Head of caudate nucleus (tissue), 42 donors: ENCODE results near the gene FKBP5.
"Not testable (repeated sequence)": the region's sequence is repeated elsewhere in the genome, so short reads cannot be mapped to it uniquely, and the experiment has no call there.

Experiments used
- DNase-seq, 42 donors: peaks; one replicate each; pipeline versions ENCODE4 v3.0.0 to v3.0.0-alpha.2; 2020 to 2021; ENCODE audit warnings: mixed read lengths in 7 of 42
- intact Hi-C: fragments of 100-400 bp; cut with DNase I; formaldehyde crosslinking; loops from one replicate; pipeline ENCODE4 v1.15.0; 2022

The FKBP5 gene

GRCh38 chr6:35675871-35676459 is 12.8 kb downstream of the FKBP5 start:
- intact Hi-C loops: no loop called here

GRCh38 chr6:35674594-35674993 is 14.1 kb downstream of the FKBP5 start:
- intact Hi-C loops: no loop called here
- peak in 1 of 42 donors; percentile 31 for DNase-seq

More at GRCh38 chr6:35675871-35676459, 12.8 kb downstream of the FKBP5 start:
- no peak for DNase-seq

GRCh38 chr6:35673755-35674154 is 15.0 kb downstream of the FKBP5 start:
- intact Hi-C loops: no loop called here
- peak in 1 of 42 donors; percentile 34 for DNase-seq

GRCh38 chr6:35673284-35673666 is 15.4 kb downstream of the FKBP5 start:
- intact Hi-C loops: not testable (repeated sequence)

GRCh38 chr6:35670453-35670852 is 18.3 kb downstream of the FKBP5 start:
- DNase-seq, intact Hi-C loops: not testable (repeated sequence)

More at GRCh38 chr6:35673284-35673666, 15.4 kb downstream of the FKBP5 start:
- DNase-seq: not testable (repeated sequence)

GRCh38 chr6:35669451-35670045 is 19.2 kb downstream of the FKBP5 start:
- intact Hi-C loops: no loop called here
- no peak for DNase-seq

- intact Hi-C loops: no loop called here
- DNase-seq: no peak
These were observed 19.8 kb downstream of the FKBP5 start for GRCh38 chr6:35668744-35669450.

GRCh38 chr6:35668096-35668495 is 20.6 kb downstream of the FKBP5 start:
- DNase-seq: no peak
- intact Hi-C loops: no loop called here

- intact Hi-C loops: no loop called here
- no peak for DNase-seq
These were observed 23.1 kb downstream of the FKBP5 start for GRCh38 chr6:35665573-35665972.

- intact Hi-C loops: no loop called here
- no peak for DNase-seq
These were observed 23.8 kb downstream of the FKBP5 start for GRCh38 chr6:35664945-35665344.

GRCh38 chr6:35663447-35664235 is 25.1 kb downstream of the FKBP5 start:
- no peak for DNase-seq
- intact Hi-C loops: no loop called here

GRCh38 chr6:35662999-35663398 is 25.7 kb downstream of the FKBP5 start:
- DNase-seq: peak in 2 of 42 donors; percentile 8 to 10
- intact Hi-C loops: no loop called here

- no peak for DNase-seq
- intact Hi-C loops: no loop called here
These were observed 33.8 kb downstream of the FKBP5 start for GRCh38 chr6:35654883-35655282.

GRCh38 chr6:35651244-35651643 is 37.5 kb downstream of the FKBP5 start:
- intact Hi-C loops: no loop called here

GRCh38 chr6:35650015-35650414 is 38.7 kb downstream of the FKBP5 start:
- intact Hi-C loops: no loop called here
- peak in 2 of 42 donors; percentile 22 to 50 for DNase-seq

More at GRCh38 chr6:35651244-35651643, 37.5 kb downstream of the FKBP5 start:
- DNase-seq: no peak

GRCh38 chr6:35648203-35648602 is 40.5 kb downstream of the FKBP5 start:
- intact Hi-C loops: no loop called here
- DNase-seq: no peak

GRCh38 chr6:35647400-35647799 is 41.3 kb downstream of the FKBP5 start:
- intact Hi-C loops: no loop called here
- no peak for DNase-seq

- DNase-seq: no peak
- intact Hi-C loops: no loop called here
These were observed 45.6 kb downstream of the FKBP5 start for GRCh38 chr6:35643162-35643535.

- intact Hi-C loops: no loop called here
- no peak for DNase-seq
These were observed 46.1 kb downstream of the FKBP5 start for GRCh38 chr6:35642471-35643161.
